H9 (cell line): ENCODE measurements around the gene RFTN2. TPM values are rescaled to one million over a fixed set of nuclear protein-coding genes. Genes with fewer than 3 reads are reported as not detected.

Source experiments
- DNase-seq: peaks from one replicate; pipeline ENCODE4 v3.0.0-alpha.2; 2017
- H2AFZ ChIP-seq: one replicate; pipeline ENCODE4 v1.6.1; 2013; ENCODE audit warnings: mild to moderate bottlenecking, low read length, control low read depth, moderate library complexity
- H2AK5ac ChIP-seq: 2 replicates; pipeline ENCODE4 v1.6.1; 2013; ENCODE audit warnings: low read length, control low read depth, mixed read lengths; ENCODE audit not compliant: insufficient read length
- H2BK120ac ChIP-seq: one replicate; pipeline ENCODE4 v1.6.1; 2013; ENCODE audit warnings: low read depth, mild to moderate bottlenecking, low read length, control low read depth, inconsistent platforms; ENCODE audit not compliant: poor library complexity, severe bottlenecking
- H2BK12ac ChIP-seq: 2 replicates; pipeline ENCODE4 v1.6.1; 2013; ENCODE audit warnings: low read length, control low read depth, mixed read lengths, low read depth; ENCODE audit not compliant: insufficient read length
- H2BK15ac ChIP-seq: 2 replicates; pipeline ENCODE4 v1.6.1; 2013; ENCODE audit warnings: low read depth, low read length, control low read depth
- H2BK20ac ChIP-seq: one replicate; pipeline ENCODE4 v1.6.1; 2013; ENCODE audit warnings: low read depth, mild to moderate bottlenecking, low read length, control low read depth, inconsistent platforms; ENCODE audit not compliant: poor library complexity, severe bottlenecking
- H2BK5ac ChIP-seq: 2 replicates; pipeline ENCODE4 v1.6.1; 2013; ENCODE audit warnings: low read length, control low read depth, mixed read lengths; ENCODE audit not compliant: insufficient read length
- H3K14ac ChIP-seq: 2 replicates; pipeline ENCODE4 v1.6.1; 2013; ENCODE audit warnings: low read length, control low read depth; ENCODE audit not compliant: insufficient read depth
- H3K18ac ChIP-seq: 2 replicates; pipeline ENCODE4 v1.6.1; 2013; ENCODE audit warnings: low read depth, mild to moderate bottlenecking, mixed read lengths, low read length, control low read depth; ENCODE audit not compliant: insufficient read length
- H3K23ac ChIP-seq: 2 replicates; pipeline ENCODE4 v1.6.1; 2013; ENCODE audit warnings: low read length, control low read depth, mixed read lengths, low read depth; ENCODE audit not compliant: insufficient read length
- H3K23me2 ChIP-seq: 2 replicates; pipeline ENCODE4 v1.6.1; 2013; ENCODE audit warnings: low read depth, mild to moderate bottlenecking, mixed read lengths, low read length, control low read depth; ENCODE audit not compliant: insufficient read length, poor library complexity, severe bottlenecking
- H3K27ac ChIP-seq: 2 replicates; pipeline ENCODE4 v1.5.1; 2013; ENCODE audit warnings: low read length, control low read depth, mixed read lengths, low read depth; ENCODE audit not compliant: insufficient read length
- H3K27me3 ChIP-seq: 2 replicates; pipeline ENCODE4 v1.6.1; 2013; ENCODE audit warnings: low read length, control low read depth, inconsistent platforms; ENCODE audit not compliant: insufficient read depth
- H3K4ac ChIP-seq: 2 replicates; pipeline ENCODE4 v1.6.1; 2013; ENCODE audit warnings: low read depth, mild to moderate bottlenecking, control low read depth, inconsistent platforms, low read length, moderate library complexity
- H3K4me1 ChIP-seq: 2 replicates; pipeline ENCODE4 v1.6.1; 2013; ENCODE audit warnings: low read length, control low read depth, inconsistent platforms; ENCODE audit not compliant: insufficient read depth
- H3K4me2 ChIP-seq: 2 replicates; pipeline ENCODE4 v1.6.1; 2013; ENCODE audit warnings: low read length, control low read depth, mixed read lengths; ENCODE audit not compliant: insufficient read length, insufficient read depth
- H3K56ac ChIP-seq: 2 replicates; pipeline ENCODE4 v1.6.1; 2013; ENCODE audit warnings: low read depth, mild to moderate bottlenecking, mixed read lengths, low read length, control low read depth; ENCODE audit not compliant: insufficient read length
- H3K79me1 ChIP-seq: 2 replicates; pipeline ENCODE4 v1.6.1; 2013; ENCODE audit warnings: low read depth, mild to moderate bottlenecking, moderate library complexity, low read length, control low read depth, inconsistent platforms; ENCODE audit not compliant: insufficient read depth, poor library complexity, severe bottlenecking
- H3K79me2 ChIP-seq: 2 replicates; pipeline ENCODE4 v1.6.1; 2013; ENCODE audit warnings: low read length, control low read depth, inconsistent platforms; ENCODE audit not compliant: insufficient read depth
- H3K9ac ChIP-seq: 2 replicates; pipeline ENCODE4 v1.6.1; 2013; ENCODE audit warnings: low read length, control low read depth, mixed read lengths; ENCODE audit not compliant: insufficient read length; ENCODE audit errors: extremely low read depth
- H3K9me3 ChIP-seq: one replicate; pipeline ENCODE4 v1.6.1; 2013; ENCODE audit warnings: low read depth, low read length, inconsistent platforms; ENCODE audit not compliant: control insufficient read depth
- H3T11ph ChIP-seq: one replicate; pipeline ENCODE4 v1.6.1; 2013; ENCODE audit warnings: mild to moderate bottlenecking, low read length, control low read depth, inconsistent platforms
- H4K20me1 ChIP-seq: one replicate; pipeline ENCODE4 v1.6.1; 2013; ENCODE audit not compliant: control insufficient read depth, insufficient read length, insufficient read depth
- H4K5ac ChIP-seq: 2 replicates; pipeline ENCODE4 v1.6.1; 2013; ENCODE audit warnings: low read depth, mild to moderate bottlenecking, mixed read lengths, low read length, control low read depth; ENCODE audit not compliant: insufficient read length
- H4K8ac ChIP-seq: replicated peaks from 2 replicates; pipeline ENCODE4 v1.6.1; 2013; ENCODE audit warnings: low read length, control low read depth, mixed read lengths, low read depth; ENCODE audit not compliant: insufficient read length
- H4K91ac ChIP-seq: 2 replicates; pipeline ENCODE4 v1.6.1; 2013; ENCODE audit warnings: low read depth, mild to moderate bottlenecking, moderate library complexity, mixed read lengths, low read length, control low read depth; ENCODE audit not compliant: insufficient read length
- H3K27ac Mint-ChIP-seq, 3 experiments: 2 replicates in 2 of 3; 3 replicates in 1 of 3; pipeline ENCODE4 v1.8.0; 2020 to 2021; ENCODE audit warnings: mixed read lengths in 3 of 3, mild to moderate bottlenecking in 1 of 3, moderate library complexity in 1 of 3
- H3K27me3 Mint-ChIP-seq: 2 replicates; pipeline ENCODE4 v1.8.0; 2021; ENCODE audit warnings: low read depth, mild to moderate bottlenecking, moderate library complexity, mixed read lengths
- H3K36me3 Mint-ChIP-seq, 3 experiments: 2 replicates in 2 of 3; 3 replicates in 1 of 3; pipeline ENCODE4 v1.8.0; 2020 to 2021; ENCODE audit warnings: low read depth in 3 of 3, mixed read lengths in 3 of 3; ENCODE audit not compliant: insufficient read depth in 1 of 3
- H3K4me1 Mint-ChIP-seq, 2 experiments: 2 replicates each; pipeline ENCODE4 v1.8.0; 2020; ENCODE audit warnings: mixed read lengths in 2 of 2
- H3K4me3 Mint-ChIP-seq, 2 experiments: 2 replicates in 1 of 2; 3 replicates in 1 of 2; pipeline ENCODE4 v1.8.0; 2020 to 2021; ENCODE audit warnings: mild to moderate bottlenecking in 2 of 2, mixed read lengths in 2 of 2, moderate library complexity in 1 of 2
- H3K9me3 Mint-ChIP-seq, 2 experiments: 2 replicates in 1 of 2; 3 replicates in 1 of 2; pipeline ENCODE4 v1.8.0; 2020; ENCODE audit warnings: mild to moderate bottlenecking in 2 of 2, mixed read lengths in 2 of 2, moderate library complexity in 1 of 2
- CTCF ChIP-seq: fragments of 200-600 bp; sonication (generic); conservative IDR thresholded peaks from 3 replicates; pipeline ENCODE4 v1.8.0; 2021; ENCODE audit warnings: antibody characterized with exemption, mild to moderate bottlenecking
- WGBS: extraction: QIAGEN DNeasy Blood & Tissue Kit; methylation state at CpG from one replicate; pipeline ENCODE4 v1.1.7; 2013; ENCODE audit warnings: missing lambda C conversion rate, low lambda C conversion rate, mixed read lengths; ENCODE audit not compliant: insufficient read length; ENCODE audit errors: extremely low coverage; 5-methylcytosine and 5-hydroxymethylcytosine counted together
- total RNA-seq: library from RNA; stranded (reverse); gene quantifications from 2 replicates; pipeline ENCODE4 v1.2.1, GENCODE V29; 2021

Gene RFTN2
- total RNA-seq, 1 experiment from 2014 or later = 0.28 TPM

- TF ChIP-seq CTCF = no peak
- H2AFZ ChIP-seq = no peak overlapping the region
- H3K23ac ChIP-seq = no peak overlapping the region
- WGBS = no CpG with 5 or more reads among the region's 1 CpG
- H3K27me3 Mint-ChIP-seq = no peaks in the 10 kb centered on the region
- no peaks in the 10 kb centered on the region for H3K79me1 ChIP-seq
- peaks cover 3 to 7% of the 10 kb centered on the region in 2 experiments; a peak in 4 of 5 replicates for H3K9me3 Mint-ChIP-seq
- H4K8ac ChIP-seq = no peak overlapping the region
- no peak overlapping the region for H2BK12ac ChIP-seq
- H3K27ac Mint-ChIP-seq = no peak overlapping the region
- DNase-seq = no peak
- peaks cover 0 to 7% (median 0%) of the 10 kb centered on the region in 3 experiments; a peak in 2 of 7 replicates for H3K36me3 Mint-ChIP-seq
- no peaks in the 10 kb centered on the region for H3K27me3 ChIP-seq
- H3K23me2 ChIP-seq = no peaks in the 10 kb centered on the region
- no peaks in the 10 kb centered on the region for H3K9me3 ChIP-seq
- H3K18ac ChIP-seq = no peak overlapping the region
- H3K79me2 ChIP-seq = no peaks in the 10 kb centered on the region
- no peak overlapping the region for H2AK5ac ChIP-seq
- no peaks in the 10 kb centered on the region for H4K20me1 ChIP-seq
- no peak overlapping the region for H3T11ph ChIP-seq
- H4K5ac ChIP-seq = no peak overlapping the region
- H3K4me3 Mint-ChIP-seq = no peak overlapping the region
- no peak overlapping the region for H2BK120ac ChIP-seq
- H3K9ac ChIP-seq = no peak overlapping the region
- no peak overlapping the region for H3K4me2 ChIP-seq
- H3K14ac ChIP-seq = no peak overlapping the region
- no peak overlapping the region for H3K27ac ChIP-seq
- peaks cover 6% of the 10 kb centered on the region; the same call in 1 of the 2 replicates for H3K4me1 ChIP-seq
- no peak overlapping the region for H4K91ac ChIP-seq
- no peak overlapping the region for H2BK15ac ChIP-seq
- H2BK20ac ChIP-seq = no peak overlapping the region
- H3K56ac ChIP-seq = no peak overlapping the region
- peaks cover 14 to 21% of the 10 kb centered on the region in 2 experiments for H3K4me1 Mint-ChIP-seq
- no peak overlapping the region for H3K4ac ChIP-seq
- no peak overlapping the region for H2BK5ac ChIP-seq
These were observed 61.8 kb downstream of the RFTN2 start for GRCh38 chr2:197613509-197613987.
